K562 (cell line): ENCODE results near the gene TPRG1L. TPM values are rescaled to one million over a fixed set of nuclear protein-coding genes. Genes with fewer than 3 reads are reported as not detected.

Source experiments
- ARID1B ChIP-seq: fragments of 450-650 bp; IDR thresholded peaks from 2 replicates; pipeline ENCODE4 v1.6.1; 2016; ENCODE audit warnings: antibody characterized with exemption, mild to moderate bottlenecking, inconsistent platforms
- ATF3 ChIP-seq, 2 experiments: fragments of 450-650 bp in 1 of 2; sonication (generic) in 1 of 2; formaldehyde crosslinking in 1 of 2; IDR thresholded peaks in 1 of 2; conservative IDR thresholded peaks in 1 of 2; 2 replicates each; pipeline versions ENCODE4 v1.6.1 to v1.8.1; 2016 to 2023; ENCODE audit warnings: mild to moderate bottlenecking in 2 of 2, moderate library complexity in 2 of 2, inconsistent platforms in 1 of 2, missing genetic modification reagents in 1 of 2
- BRF1 ChIP-seq: IDR thresholded peaks from 3 replicates; pipeline ENCODE4 v1.6.1; 2011; ENCODE audit warnings: borderline replicate concordance, mild to moderate bottlenecking; ENCODE audit not compliant: insufficient read length; ENCODE audit errors: extremely low read depth
- CBX5 ChIP-seq: IDR thresholded peaks from 2 replicates; pipeline ENCODE4 v1.6.1; 2014; ENCODE audit warnings: low read depth, borderline replicate concordance
- E2F3 ChIP-seq: fragments of 250-450 bp; sonication (Bioruptor Pico); IDR thresholded peaks from 2 replicates; pipeline ENCODE4 v1.4.0; 2020; ENCODE audit warnings: mild to moderate bottlenecking
- GATA2 ChIP-seq: sonication (generic); formaldehyde crosslinking; IDR thresholded peaks from 2 replicates; pipeline ENCODE4 v1.4.0; 2020; ENCODE audit warnings: mild to moderate bottlenecking, missing genetic modification reagents
- HMBOX1 ChIP-seq: sonication (generic); IDR thresholded peaks from 2 replicates; pipeline ENCODE4 v1.6.1; 2016
- MGA ChIP-seq: fragments of 450-650 bp; IDR thresholded peaks from 2 replicates; pipeline ENCODE4 v1.6.1; 2016; ENCODE audit warnings: mild to moderate bottlenecking, moderate library complexity
- NEUROD1 ChIP-seq: fragments of 150-350 bp; IDR thresholded peaks from 2 replicates; pipeline ENCODE4 v1.6.1; 2014; ENCODE audit warnings: borderline replicate concordance, low read length, low read depth; ENCODE audit not compliant: partially characterized antibody
- SMAD2 ChIP-seq: fragments of 150-350 bp; IDR thresholded peaks from 2 replicates; pipeline ENCODE4 v1.6.1; 2014; ENCODE audit warnings: low read depth, mild to moderate bottlenecking, low read length
- TCF3 ChIP-seq: sonication (generic); formaldehyde crosslinking; IDR thresholded peaks from 2 replicates; pipeline ENCODE4 v1.4.0; 2020; ENCODE audit warnings: mild to moderate bottlenecking, missing genetic modification reagents
- polyA plus RNA-seq, 8 experiments: library from polyadenylated mRNA; depleted of rRNA in 4 of 8; stranded (reverse) in 5 of 8; unstranded in 3 of 8; fragments of >200 nt; fragmentation: Nextera tagmentation in 2 of 8; fragmentation: Illumina TruSeq in 1 of 8; extraction: Ambion mirVana in 2 of 8; extraction: Trizol in 1 of 8; gene quantifications; 2 replicates each; pipeline versions ENCODE4 v1.2.1 to v1.2.3, GENCODE V29; 2011 to 2014; ENCODE audit warnings: inconsistent platforms in 1 of 8, missing spikeins in 1 of 8
- total RNA-seq, 7 experiments: library from RNA; depleted of rRNA in 6 of 7; stranded (reverse); fragments of >200 nt in 6 of 7; fragmentation: Illumina TruSeq in 2 of 7; extraction: Trizol in 2 of 7; gene quantifications; 2 replicates each; pipeline versions ENCODE4 v1.2.1 to v1.2.3, GENCODE V29; 2011 to 2021; ENCODE audit warnings: low replicate concordance in 1 of 7

Gene TPRG1L
- total and polyA plus RNA-seq, 9 of the 15 experiments (the other 6 are each of a cell fraction or from before 2014, with no cell fraction given): 1.6 to 11.0 (median 6.2) TPM

GRCh38 chr1:3625151-3625907, 514 bp downstream of the TPRG1L start (continued):
- TF ChIP-seq MGA (no peak), ARID1B (peak; percentile 84), ATF3 (IDR thresholded peaks at IDR 0.05) (no peak), ATF3 (CRISPR knock-in tag; conservative IDR thresholded peaks at IDR 0.05) (no peak), GATA2 (CRISPR knock-in tag) (peak; percentile 74), CBX5 (no peak), SMAD2 (no peak), HMBOX1 (no peak), E2F3 (no peak), NEUROD1 (no peak), BRF1 (no peak), TCF3 (peak; percentile 90)
